KOPT-K1 (cell line): ENCODE measurements around the gene PPP2R3A.

Source experiments
- H3K27ac ChIP-seq: fragments of 200-600 bp; sonication (generic); 2 replicates; pipeline ENCODE4 v1.5.1; 2016; ENCODE audit warnings: antibody characterized with exemption, mild to moderate bottlenecking, low read depth, low read length; ENCODE audit not compliant: poor library complexity, severe bottlenecking
- H3K36me3 ChIP-seq: fragments of 200-600 bp; sonication (generic); 2 replicates; pipeline ENCODE4 v1.5.1; 2017; ENCODE audit warnings: antibody characterized with exemption, mild to moderate bottlenecking, low read length, moderate library complexity; ENCODE audit not compliant: insufficient read depth
- H3K9me3 ChIP-seq: fragments of 200-600 bp; sonication (generic); 2 replicates; pipeline ENCODE4 v1.5.1; 2017; ENCODE audit warnings: antibody characterized with exemption, low read length, mild to moderate bottlenecking; ENCODE audit not compliant: insufficient read depth, poor library complexity, severe bottlenecking

Gene PPP2R3A

DNA sequence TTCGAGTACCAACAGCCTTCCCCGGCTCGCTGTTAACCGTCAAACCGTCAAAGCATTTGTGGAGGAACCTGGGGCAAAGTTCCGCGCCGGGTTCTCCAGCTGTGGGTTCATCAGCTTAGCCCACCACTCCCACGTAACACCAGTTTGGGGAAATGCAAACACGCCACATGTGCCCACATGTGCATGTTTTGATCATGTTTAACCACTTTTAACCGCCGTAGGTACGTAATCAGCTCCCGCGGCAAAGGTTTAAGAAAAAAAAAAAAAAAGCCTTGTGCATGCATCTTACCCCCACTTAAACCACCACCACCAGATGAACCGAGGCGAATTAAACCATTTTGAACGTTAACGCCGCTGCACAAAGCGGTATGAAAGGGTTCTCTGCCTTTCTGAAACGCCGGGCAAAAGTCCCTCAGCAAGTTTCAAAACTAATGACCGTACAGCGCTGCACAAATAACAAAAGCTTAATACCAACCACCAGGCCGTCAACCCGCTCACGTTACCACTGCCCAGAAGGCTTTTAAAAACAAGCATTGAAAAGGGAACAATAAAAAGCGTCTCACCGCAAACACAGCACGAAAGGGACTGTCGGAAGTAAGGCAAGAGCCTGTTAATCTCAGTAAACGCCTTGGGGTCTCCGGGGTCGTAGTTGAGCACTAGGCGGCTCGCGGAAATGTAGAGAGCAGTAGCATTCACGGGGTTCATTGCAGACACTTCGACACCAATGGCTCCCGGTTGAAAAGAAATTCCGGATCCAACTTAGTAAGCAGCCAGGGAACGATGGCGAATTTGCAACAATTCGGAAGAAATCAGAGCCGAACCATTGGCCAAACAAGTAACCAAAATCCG, 229.1 kb downstream of the PPP2R3A start:
- Histone ChIP-seq H3K27ac (peak overlapping the region; percentile 99), H3K36me3 (peaks cover 43% of the 10 kb centered on the region), H3K9me3 (peaks cover 11% of the 10 kb centered on the region)

DNA sequence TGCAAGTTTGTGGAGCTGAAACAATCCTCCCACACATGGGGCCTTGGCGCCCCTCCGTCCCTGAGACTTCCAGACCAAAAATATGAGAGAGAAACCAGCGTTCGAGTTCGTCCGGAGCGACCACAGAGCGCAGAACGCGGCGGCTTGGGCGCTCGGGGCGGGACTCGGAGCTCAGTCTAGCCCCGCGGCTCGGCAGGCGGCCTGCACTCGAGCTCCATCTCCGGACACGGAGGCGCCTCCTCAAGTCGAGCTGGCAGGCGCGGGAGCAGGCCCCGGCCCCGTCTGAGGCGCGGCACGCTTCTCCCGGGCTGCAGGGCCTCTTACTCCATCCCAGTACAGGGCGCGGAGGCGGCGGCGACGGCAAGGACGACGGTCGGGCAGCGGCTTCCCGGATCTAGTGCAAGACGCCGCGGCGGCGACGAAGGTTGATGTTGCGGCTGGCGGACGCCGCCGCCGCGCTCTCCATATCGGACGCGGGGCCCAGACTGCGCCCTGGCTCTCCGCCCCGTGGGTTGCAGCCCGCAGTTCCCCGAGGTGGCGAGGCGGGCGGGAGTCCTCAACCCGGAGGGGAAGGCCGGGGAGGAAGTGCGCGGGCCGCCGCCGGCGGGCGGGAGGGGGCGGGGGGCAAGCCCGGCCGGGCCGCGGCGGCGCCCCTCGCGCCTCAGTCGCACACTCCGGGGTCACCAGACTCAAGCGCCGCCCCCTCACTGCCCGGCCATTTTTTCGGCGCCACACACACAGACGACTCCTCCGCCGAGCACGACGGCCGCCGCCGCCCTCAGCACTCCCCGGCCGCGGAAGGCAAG, 229.9 kb downstream of the PPP2R3A start:
- Histone ChIP-seq H3K9me3 (peaks cover 11% of the 10 kb centered on the region), H3K36me3 (peaks cover 39% of the 10 kb centered on the region), H3K27ac (peak overlapping the region; percentile 99)

DNA sequence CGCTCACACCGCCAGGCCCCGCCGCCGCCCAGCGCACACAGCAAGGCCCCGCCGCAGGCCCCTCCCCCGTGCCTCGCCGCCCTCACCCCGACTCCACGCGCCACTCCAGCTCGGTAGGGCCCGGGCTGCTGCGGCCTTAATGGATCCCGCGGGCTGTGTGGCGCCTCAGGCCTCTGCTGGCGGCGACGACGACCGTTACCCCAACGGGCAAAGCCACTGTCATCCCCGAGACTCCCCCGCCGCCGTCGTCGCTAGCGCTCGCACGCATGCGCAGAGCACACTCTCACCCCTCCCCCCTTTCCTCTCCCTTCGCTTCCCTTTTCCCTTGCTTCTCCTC, 230.5 kb downstream of the PPP2R3A start, which contains the start of gene MSL2:
Gene MSL2 (minus strand): TSS at position 272 of the 337 bp plus-strand sequence. CDS start 1,222 bp downstream, outside the sequence.
- peak within 1 kb of the TSS; percentile 99 for H3K27ac ChIP-seq
- peaks cover 33% of the 10 kb centered on the region for H3K36me3 ChIP-seq
- H3K9me3 ChIP-seq: peaks cover 11% of the 10 kb centered on the region

DNA sequence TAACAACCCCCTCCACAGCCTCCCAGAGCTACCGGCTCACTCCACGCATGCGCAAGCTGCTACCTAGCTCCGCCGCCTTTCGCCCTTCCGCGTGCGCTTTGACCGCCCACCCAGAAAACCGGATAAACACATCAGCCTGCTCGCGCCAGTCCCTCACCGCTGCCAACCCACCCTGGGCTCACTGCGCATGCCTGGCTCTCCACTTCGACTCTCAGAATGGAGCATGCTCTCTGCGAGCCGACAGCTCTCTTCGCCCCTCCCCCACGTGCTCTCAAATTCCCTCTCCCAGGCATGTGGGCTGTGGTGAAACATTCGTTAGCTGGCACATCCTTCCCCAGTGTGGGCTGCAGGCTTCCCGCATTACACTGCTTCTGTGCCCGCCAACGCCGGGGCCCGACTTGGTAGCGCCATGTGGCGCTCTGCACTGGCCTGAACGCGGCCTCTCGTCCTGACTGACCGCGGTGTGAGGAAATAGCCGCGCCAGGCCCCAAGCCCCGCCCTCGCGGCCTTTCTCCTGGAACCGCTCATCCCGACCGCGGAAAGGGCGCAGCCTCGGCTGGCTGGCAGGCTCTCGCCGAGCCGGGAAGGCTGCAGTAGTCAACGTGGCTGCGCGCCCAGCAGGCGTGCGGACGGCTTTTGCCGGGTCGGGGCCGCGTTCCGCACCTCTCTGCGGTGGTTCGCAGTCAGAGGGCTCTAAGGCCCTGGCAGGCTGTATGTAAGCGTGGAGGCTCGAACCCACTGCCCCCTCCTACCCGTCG, 231.1 kb downstream of the PPP2R3A start:
- peaks cover 28% of the 10 kb centered on the region for H3K36me3 ChIP-seq
- H3K9me3 ChIP-seq: peaks cover 11% of the 10 kb centered on the region
- peak overlapping the region; percentile 99 for H3K27ac ChIP-seq

DNA sequence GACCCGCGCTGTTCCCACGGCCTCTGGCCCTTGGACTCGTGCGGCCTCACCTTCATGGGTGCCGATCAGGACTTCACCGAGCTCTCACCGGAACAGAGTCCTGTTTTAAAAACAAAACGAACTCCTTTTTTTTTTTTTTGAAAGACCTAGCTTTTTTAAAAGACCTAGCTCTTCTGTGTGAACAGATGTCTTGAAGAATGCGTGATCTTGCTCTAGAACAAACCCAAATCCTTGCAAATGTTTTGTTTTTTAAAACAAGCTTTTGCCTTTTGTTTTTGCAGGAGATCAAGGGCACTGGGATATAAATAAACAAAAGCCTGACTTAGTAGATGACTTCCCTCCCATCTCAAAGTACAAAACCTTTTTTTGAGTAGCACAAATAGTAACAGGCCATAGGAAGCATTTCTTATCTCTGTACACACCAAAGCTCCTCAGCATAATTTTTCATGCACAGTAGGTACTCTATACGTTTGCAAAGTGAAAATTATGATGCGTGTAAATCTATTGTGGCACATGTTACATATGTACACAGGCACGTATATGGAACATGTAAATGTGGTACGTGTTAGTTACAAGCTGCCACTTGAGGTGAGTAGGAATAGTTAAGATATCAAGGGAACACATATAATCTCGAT, 231.7 kb downstream of the PPP2R3A start:
- H3K9me3 ChIP-seq: peaks cover 11% of the 10 kb centered on the region
- peaks cover 21% of the 10 kb centered on the region for H3K36me3 ChIP-seq

More for the DNA sequence above, 231.7 kb downstream of the PPP2R3A start:
- H3K27ac ChIP-seq: peak overlapping the region; percentile 99
